GM21825 (cell line): ENCODE results near the gene ZNF683.
"Not testable (repeated sequence)": the region's sequence is repeated elsewhere in the genome, so short reads cannot be mapped to it uniquely, and the experiment has no call there.

ENCODE experiments used
- ATAC-seq: cut with Tn5 transposase; IDR thresholded peaks from one replicate; pipeline ENCODE4 v1.9.1; 2021; ENCODE audit warnings: mild to moderate bottlenecking, moderate library complexity; ENCODE audit not compliant: unreplicated experiment

Gene ZNF683

DNA sequence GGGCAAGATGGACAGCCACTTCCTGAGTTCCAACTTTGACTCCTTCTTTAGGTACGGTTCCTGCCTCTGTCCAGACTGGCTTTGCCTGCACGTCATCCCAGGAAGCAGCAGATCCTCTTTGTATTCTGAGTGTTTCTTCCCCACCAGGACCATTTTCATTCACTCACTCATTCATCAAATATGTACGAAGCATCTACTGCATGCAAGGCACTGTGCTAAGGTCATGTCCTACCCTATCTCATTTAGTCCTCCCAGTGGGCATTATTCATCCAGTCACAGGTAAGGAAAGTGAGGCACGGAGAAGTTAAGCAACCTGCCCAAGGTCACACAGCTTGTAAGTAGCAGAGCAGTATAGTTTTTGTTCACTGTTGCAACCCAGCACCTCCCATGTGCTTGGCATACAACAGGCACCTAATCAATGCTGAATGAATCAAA is 32.5 kb downstream of the ZNF683 start:
- ATAC-seq = no peak

DNA sequence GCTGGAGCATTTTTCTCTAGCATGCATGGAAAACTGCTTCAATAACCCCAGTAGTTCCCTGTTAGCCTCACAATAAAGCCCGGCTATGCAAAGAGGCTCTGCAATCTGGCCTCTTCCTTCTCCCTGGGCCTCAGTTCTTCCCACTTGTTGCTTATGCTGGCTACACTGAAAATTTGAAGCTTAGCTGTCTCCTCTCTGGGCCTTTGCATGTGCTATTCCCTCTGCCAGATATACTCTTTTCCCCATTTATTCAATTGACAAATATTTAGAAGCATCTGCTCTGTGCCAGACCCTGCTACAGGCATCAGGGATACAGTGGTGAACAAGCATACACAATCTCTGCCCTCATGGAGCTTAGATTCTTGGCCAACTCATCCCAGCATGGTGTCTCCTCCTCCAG is 33.9 kb downstream of the ZNF683 start:
- no peak for ATAC-seq

DNA sequence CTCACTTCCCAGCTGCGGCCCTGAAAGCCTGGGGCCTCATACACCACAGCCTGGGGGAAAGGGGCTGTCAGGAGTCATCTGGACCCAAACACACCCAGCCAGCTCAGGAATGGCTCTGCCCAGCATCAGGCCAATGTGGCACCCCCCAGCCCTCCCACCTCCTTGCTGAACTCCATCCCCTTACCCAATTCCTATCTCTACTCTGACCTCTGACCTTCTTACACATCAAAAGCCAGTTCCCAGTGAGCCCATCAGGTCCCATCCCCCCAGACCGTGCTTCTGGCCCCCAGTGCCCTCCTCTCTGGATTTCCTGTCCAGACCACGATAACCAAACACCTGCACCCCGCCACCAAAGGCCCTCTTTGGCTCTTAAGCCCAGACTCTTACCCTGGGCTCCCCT is 34.9 kb downstream of the ZNF683 start:
- no peak for ATAC-seq

DNA sequence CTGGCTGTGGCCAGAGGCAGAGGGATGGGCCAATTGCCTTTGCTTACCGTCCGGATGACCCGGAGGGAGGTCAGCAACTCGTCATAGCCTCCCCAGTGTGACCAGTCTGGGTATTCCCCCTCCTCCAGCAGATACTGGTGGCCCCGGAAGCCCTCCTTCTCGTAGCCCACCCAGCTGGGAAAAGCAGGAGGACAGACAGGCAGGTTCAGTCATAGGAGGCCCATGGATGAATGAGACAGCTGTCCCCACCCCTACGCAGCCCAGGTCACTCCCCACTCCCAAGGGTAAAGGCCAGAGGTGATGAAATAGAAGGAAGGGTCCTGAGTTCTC is 35.4 kb downstream of the ZNF683 start:
- no peak for ATAC-seq

DNA sequence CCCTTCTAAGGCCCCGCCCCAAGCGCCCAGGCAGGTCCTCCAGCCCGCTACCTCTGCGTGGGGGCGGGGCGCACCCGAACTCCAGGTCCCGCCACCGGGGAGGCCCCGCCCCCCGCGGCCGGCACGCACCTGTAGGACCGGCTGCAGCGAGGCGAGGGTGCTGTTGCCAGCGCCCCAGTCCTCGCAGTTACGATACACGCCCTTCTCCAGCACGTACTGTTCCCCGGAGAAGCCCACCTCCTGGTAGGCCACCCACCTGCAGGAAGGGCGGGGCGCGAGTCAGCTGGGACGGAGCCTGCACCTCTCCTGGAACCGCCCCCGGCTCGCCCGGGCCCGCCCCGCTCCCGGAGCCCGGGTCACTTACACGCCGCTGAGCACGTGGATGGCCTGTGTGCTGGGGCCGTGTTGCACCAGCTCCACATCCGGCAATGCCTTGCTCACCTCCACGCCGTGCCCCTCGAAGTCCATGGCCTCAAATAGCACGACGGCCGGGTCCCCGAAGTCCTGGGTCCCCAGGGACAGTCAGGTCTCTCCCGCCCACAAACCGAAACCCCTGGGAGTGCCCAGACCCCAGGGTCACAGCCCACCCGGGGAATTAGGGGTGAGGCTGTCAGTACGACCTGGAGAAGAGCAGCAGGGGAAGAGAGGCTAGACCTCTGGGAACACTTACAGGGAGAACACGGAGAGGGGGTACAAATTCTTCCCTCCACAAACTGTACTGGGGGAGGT is 35.9 kb downstream of the ZNF683 start:
- ATAC-seq = peak; percentile 70

DNA sequence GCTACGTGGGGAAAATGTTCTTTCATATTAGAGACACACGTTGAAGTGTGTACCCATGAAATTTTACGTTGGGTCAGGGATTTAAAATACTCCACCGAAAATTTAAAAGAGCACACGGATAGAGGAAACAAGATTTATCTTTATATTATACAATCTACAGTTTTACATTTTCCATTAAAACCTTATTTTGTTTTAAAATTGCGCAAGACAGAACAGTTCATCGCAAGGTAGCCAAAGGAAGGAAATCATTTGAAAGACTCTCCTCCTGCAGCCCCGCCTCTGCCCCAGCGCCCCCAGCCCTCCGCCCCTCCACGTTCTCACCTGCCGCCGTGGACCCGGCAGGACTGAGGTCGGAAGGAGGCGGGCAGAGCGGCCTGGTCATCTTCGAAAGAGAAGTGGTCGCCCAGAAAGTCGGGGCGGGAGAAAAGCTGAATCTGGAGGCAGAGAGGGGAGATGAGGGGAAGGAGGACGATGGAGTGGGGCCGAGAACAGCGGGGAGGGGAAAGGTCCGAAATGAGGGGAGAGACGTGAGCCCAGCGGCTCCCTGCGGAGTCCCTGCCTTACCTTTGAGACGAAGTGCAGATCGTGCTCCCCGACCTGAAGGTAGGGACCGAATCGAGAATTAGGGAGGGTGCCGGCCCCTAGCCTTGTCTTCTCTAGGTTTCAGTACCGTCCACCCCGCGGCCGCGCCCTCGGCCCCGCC is 36.6 kb downstream of the ZNF683 start:
- ATAC-seq = no peak

DNA sequence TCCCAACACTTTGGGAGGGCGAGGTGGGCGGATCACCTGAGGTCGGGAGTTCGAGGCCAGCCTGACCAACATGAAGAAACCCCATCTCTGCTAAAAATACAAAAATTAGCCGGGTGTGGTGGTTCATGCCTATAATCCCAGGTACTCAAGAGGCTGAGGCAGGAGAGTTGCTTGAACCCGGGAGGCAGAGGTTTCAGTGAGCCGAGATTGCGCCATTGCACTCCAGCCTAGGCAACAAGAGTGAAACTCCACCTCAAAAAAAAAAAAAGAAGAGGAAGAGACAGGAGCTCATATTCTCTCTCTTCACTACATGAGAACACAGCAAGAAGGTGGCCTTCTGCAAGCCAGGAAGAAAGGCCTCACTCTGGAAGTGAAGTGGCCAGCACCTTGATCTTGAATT is 39.2 kb downstream of the ZNF683 start:
- ATAC-seq = not testable (repeated sequence)

DNA sequence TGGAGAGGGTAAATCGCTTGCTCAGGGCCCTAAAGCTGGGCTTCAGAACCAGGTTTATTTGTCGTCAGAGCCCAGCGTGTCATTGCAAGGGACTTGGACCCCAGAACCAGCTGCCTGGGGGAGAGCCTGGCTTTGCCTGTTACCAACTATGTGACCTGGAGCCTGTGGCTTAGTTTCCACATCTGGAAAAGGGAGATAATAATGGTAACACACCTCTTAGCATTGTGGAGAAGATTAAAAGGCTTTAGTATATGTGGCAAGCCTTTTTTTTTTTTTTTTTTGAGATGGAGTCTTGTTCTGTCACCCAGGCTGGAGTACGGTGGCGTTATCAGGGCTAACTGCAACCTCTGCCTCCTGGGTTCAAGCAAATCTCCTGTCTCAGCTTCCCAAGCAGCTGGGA is 42.3 kb downstream of the ZNF683 start:
- no peak for ATAC-seq

DNA sequence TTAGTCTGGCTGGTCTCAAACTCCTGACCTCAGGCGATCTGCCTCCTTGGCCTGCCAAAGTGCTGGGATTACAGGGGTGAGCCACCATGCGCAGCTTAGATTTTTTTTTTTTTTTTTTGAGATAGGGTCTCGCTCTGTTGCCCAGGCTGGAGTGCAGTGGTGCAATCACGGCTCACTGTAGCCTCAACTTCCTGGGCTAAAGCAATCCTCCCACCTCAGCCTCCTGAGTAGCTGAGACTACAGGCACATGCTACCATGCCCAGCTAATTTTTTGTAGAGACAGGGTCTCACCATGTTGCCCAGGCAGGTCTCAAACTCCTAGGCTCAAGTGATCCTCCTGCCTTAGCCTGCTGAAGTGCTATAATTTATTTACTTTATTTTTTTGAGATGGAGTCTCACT is 43.2 kb downstream of the ZNF683 start:
- ATAC-seq = not testable (repeated sequence)

DNA sequence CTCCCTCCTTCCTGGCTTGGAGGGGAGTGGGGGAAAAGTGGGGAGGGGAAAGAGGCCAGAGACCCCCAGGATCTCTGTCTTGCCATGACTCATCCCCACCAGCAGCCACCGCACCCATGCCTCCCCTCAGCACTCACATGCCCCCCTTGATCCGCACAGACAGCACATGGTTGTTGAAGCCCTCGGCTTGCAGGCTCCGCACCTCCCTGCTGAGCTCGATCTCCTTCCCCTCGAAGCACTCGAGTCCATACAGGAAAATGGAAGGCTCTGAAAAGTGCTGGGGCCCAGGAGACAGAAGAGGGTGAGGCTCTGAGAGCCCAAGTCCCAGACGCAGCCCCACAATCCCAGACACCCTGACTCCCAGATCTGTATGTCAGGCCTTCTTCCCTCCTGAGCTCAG is 44.0 kb downstream of the ZNF683 start:
- no peak for ATAC-seq

DNA sequence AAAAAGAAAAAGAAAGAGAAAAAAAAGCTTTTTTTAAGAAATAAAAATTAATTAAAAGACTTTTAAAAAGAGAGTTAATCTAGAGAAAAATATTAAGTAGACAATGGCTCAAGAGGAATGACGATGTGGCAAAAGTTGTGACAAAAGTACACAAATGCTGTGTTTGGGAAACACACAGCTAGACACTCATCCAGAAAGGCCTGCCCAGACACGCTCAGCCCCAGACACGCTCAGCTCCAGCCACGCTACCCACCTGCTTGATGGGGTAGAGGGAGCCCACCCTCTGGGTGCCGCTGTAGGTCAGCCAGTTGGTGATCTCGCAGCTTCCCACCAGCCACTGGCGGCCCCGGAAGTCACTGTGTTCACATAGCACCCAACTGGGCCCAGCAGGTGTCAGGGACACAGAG is 44.6 kb downstream of the ZNF683 start:
- ATAC-seq = no peak

DNA sequence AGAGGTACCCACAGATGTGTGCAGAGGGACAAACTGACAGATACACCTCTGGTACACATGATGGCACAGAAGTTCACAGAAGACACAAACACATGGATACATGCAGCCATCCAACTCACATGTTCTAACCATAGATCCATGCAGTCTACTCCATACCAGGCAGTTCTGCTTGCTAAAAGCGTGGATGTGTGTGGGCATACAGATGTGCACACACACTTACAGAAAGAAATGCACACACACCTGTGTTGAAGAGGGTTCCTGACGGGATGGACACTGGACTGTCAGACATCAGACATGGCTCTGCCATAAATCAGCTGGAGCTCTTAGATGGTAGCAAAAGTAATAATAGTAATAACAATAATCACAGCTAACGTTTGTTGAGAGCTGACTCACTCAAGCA is 48.0 kb downstream of the ZNF683 start:
- ATAC-seq = no peak

DNA sequence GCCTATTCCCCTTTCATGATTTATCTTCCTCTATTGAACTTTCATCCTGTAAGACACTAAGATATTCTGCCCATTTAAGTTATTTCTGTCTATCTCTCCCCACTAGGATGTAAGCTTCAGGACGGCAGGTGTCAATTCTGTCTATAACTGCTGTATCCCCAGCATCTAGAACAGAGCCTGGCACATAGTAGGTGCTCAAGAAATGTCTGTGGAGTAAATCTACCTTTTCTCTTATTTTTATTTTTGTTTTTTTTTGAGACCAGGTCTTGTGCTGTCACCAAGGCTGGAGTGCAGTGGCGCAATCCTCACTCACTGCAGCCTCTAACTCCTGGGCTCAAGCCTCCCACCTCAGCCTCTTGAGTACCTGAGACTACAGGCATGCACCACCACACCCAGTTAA is 49.2 kb downstream of the ZNF683 start:
- no peak for ATAC-seq

DNA sequence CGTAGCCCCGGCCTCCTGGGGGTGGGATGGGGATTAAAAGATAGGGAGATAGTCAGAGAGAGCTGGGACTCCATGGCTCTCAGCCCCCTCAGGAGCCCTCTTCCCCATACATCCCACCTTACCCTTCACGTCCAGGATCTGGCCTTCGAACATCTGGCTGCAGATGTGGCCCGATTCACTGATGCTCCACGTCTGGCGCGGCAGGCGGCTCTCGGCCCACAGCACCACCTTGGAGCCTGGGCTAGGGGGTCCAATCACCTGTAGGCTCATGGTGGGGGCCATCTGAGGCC is 50.6 kb downstream of the ZNF683 start:
- no peak for ATAC-seq

DNA sequence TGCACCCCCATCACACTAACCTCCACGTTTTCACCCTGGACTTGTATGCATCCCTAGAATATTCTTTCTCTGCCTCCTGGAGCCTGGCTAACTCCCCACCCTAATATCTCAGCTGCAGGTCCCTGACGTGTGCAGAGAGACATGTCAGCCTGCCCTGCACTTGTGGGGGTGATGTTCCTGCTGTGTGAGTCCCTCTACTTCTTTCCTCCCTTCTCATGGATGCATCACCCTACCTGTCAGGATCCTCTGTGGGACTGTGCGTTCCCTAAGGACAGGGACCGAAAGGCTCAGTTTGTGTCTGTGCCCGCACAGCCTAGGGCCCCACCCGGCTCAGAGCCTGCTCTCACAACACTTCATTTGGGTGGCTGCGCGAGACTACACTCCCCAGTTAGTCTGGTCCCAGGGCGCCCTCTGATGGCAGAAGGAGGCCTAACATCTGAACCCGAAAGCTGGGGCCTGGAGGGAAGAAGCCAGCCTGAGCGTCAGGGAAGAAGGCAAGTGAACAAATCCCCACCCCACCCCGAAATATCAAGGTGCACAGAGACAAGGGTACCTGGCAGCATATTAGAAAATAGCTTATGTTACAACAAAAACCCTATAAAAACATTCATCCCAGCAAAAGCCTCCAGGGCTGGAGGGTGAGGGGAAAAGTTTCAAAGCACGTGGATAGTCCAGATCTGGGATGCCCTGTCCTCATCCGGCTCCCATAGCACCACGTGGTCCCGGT is 51.1 kb downstream of the ZNF683 start:
- peak; percentile 34 for ATAC-seq

DNA sequence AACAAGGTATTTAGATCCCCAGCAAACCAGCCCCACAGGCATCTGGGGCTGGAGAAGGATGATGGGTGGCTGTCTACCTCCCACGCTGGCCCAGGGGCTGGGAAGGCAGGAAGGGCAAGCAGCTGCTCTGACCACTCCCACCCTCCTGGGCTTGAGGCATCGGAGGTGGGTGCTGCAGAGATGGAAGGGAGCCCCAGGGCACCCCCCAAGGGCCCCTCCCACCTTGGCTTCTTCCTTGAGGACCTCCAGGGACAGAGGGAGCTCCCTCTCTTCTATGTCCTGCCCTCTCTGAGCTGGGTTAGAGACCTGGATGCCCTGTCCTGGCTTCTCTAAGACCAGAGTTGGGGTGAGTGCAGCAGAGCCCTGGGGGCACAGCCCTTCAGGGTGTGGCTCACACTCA is 51.7 kb downstream of the ZNF683 start:
- ATAC-seq = no peak

DNA sequence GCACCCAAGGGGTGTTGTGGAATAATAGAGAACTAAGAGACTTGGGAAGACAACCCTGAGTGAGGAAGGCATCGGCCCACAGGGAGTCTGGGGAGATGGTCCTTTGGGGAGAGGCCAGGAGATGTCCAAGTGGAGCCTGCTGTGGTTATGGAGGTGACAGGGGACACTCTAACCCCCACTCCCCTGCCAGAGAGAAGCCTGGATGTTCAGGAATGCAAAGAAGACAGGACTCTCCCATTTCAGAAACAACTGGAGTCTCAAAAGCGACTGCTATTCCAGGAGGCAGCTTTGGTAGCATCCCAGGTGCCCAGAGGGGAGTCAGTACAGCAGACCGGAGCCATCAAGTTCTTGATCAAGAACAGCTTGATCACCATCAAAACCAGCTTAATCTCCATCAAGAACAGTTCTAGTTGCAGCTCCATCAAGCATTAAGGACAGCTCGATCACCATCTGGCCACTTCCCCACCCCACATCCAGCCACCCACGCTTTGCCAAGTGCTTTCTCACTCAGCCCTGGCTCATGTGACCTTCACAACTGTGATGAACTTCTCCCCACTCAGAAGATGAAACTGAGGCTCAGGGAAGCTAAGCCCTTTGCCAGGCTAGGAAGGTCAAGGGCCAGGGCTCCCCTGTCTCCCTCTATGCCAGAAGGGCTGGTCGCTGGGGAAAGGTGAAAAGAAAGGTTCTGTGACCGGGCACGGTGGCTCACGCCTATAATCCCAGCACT is 54.0 kb downstream of the ZNF683 start:
- ATAC-seq = no peak

DNA sequence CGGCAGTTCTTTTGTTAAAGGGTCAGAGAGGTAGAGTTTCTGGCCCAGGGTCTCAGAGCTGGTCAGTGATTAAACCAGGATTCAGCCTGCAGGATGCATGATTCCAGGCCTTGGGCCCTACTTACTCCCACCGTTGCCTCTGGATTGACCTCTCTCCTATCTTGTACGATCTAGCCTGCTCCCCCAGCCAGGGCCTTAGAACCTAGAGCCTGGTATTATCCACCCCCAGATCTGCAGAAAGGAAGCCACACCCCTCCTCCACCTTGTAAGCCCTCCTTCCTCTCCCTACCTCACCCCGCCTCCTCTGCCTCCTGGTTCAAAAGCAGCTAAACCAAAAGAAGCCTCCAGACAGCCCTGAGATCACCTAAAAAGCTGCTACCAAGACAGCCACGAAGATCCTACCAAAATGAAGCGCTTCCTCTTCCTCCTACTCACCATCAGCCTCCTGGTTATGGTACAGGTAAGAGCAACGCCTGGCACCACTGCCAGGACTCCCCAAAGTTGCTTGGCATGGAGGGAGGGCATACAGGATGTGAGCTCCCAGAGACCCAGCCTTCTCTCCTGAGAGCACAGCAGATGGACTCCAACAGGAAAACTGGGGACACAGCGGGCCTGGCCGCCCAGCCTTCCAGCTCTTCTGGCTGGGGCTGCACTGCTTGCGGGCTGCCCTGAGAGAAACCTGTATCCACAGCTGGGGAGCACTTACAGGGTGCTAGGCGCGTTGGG is 54.8 kb downstream of the ZNF683 start, which contains the start of gene CD52:
CD52 (plus strand) TSS at position 347 of the 726 bp plus-strand sequence; CDS start at position 407, 60 bp downstream.
- peak; percentile 28 for ATAC-seq

DNA sequence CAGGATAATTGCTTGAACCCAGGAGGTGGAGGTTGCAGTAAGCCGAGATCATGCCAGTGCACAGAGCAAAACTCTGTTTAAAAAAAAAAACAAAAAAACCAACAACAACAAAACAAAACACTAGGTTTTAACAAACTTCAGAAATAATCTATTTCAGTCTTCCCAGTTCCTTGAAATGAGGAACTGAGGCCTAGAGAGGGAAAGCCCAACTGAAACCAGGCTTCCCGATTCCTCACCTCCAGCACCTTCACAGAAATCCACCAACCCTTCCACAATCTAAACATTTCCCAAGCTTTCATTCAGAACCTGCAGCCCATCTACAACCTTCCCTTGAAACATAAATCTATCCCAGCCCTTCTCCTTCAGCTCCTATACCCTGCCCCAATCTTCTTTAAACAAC is 55.4 kb downstream of the ZNF683 start:
- no peak for ATAC-seq

DNA sequence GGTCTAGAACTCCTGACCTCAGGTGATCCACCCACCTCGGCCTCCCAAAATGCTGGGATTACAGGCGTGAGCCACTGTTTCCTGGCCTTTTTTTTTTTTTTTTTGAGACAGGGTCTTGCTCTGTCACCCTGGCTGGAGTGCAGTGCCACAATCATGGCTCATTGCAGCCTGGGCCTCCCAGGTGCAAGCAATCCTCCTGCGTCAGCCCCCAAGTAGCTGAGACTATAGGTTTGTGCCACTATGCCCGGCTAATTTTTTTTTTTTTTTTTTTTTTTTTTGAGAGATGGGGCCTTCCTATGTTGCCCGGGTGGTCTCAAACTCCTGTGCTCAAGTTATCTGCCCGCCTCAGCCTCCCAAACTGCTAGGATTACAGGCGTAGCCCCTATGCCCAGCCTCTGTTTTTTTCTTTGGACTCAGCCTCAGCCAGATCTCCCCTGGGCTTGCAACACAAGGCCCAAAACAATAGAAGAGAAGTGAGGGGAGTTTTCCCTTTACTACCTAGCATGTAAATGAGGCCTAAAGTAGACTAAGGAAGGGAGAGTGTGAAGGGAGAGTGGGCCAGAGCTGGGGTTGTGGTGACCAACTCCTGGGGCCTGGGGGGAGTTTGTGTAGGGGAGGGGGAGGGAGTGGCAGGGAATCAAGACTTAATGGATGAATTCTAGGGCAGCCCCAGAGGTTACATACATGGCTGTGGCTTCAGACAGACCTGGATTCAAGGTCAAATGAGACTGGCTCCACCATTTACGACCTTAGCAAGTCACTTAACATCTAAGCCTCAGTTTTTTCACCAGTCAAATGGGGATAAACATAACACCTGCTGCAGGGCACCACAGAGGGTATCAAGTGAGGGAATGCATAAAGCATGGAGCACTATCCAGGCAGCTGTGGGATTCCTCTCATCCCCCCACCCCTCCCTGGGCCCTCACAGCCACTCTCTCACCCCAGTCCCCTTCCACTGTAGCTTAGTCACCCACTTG is 56.4 kb downstream of the ZNF683 start:
- ATAC-seq = no peak
